Osteocyte (in vitro differentiated cells): ENCODE results near the gene ADAMTSL2. TPM values are rescaled to one million over a fixed set of nuclear protein-coding genes. Genes with fewer than 3 reads are reported as not detected.

Source experiments
- DNase-seq: peaks from one replicate; pipeline ENCODE4 v3.0.0; 2021; ENCODE audit warnings: mixed read lengths; ENCODE audit not compliant: unreplicated experiment; ENCODE audit errors: extremely low spot score
- H3K27ac Mint-ChIP-seq: one replicate; pipeline ENCODE4 v1.8.0; 2021; ENCODE audit warnings: mild to moderate bottlenecking, mixed read lengths; ENCODE audit not compliant: unreplicated experiment
- H3K27me3 Mint-ChIP-seq: one replicate; pipeline ENCODE4 v1.8.0; 2021; ENCODE audit warnings: mixed read lengths; ENCODE audit not compliant: unreplicated experiment
- H3K36me3 Mint-ChIP-seq: one replicate; pipeline ENCODE4 v1.8.0; 2021; ENCODE audit warnings: mixed read lengths; ENCODE audit not compliant: unreplicated experiment
- H3K4me1 Mint-ChIP-seq: one replicate; pipeline ENCODE4 v1.8.0; 2021; ENCODE audit warnings: mixed read lengths; ENCODE audit not compliant: unreplicated experiment
- H3K4me3 Mint-ChIP-seq: one replicate; pipeline ENCODE4 v1.8.0; 2021; ENCODE audit warnings: mild to moderate bottlenecking, moderate library complexity, mixed read lengths; ENCODE audit not compliant: unreplicated experiment
- H3K9me3 Mint-ChIP-seq: one replicate; pipeline ENCODE4 v1.8.0; 2021; ENCODE audit warnings: mixed read lengths; ENCODE audit not compliant: unreplicated experiment
- total RNA-seq: library from RNA; stranded (reverse); gene quantifications from 2 replicates; pipeline ENCODE4 v1.2.1, GENCODE V29; 2021
- TF ChIP-seq, protein P1 (sequence below): fragments of 200-600 bp; sonication (generic); IDR thresholded peaks from 2 replicates; pipeline ENCODE4 v1.5.0; 2021; ENCODE audit warnings: antibody characterized with exemption, mild to moderate bottlenecking, moderate library complexity

ADAMTSL2 gene
- total RNA-seq, 1 donor from 2014 or later, result 0.11 TPM

DNA sequence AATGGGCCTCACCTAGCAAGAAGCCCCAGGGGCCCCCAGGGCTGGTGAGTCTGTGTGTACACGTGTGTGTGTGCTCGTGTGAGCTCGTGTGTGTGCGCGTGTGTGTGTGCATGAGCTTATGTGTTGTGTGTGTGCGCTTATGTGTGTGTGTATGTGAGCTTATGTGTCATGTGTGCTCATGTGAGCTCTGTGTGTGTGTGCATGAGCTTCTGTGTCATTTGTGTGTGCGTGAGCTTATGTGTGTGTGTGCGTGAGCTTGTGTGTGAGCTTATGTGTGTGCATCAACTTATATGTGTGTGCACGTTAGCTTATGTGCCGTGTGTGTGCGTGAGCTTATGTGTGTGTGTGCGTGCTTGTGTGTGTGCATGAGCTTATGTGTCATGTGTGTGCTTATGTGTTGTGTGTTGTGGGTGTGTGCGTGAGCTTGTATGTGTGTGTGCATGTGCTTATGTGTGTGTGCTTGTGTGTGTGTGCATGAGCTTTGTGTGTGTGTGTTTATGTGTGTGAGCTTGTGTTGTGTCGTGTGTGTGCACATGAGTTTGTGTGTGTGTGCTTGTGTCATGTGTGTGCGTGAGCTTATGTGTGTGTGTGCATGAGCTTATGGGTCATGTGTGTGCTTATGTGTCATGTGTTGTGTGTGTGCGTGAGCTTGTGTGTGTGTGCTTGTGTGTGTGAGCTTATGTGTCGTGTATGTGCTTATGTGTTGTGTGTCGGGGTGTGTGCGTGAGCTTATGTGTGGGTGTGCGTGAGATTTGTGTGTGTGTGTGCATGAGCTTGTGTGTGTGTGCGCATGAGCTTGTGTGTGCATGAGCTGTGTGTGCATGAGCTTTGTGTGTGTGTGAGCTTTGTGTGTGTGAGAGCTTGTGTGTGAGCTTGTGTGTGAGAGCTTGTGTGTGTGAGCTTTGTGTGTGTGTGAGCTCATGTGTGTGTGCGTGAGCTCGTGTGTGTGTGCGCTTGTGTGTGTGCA lies 38.9 kb upstream of the ADAMTSL2 start:
- no peak overlapping the region for H3K4me3 Mint-ChIP-seq
- TF ChIP-seq, protein P1, sequence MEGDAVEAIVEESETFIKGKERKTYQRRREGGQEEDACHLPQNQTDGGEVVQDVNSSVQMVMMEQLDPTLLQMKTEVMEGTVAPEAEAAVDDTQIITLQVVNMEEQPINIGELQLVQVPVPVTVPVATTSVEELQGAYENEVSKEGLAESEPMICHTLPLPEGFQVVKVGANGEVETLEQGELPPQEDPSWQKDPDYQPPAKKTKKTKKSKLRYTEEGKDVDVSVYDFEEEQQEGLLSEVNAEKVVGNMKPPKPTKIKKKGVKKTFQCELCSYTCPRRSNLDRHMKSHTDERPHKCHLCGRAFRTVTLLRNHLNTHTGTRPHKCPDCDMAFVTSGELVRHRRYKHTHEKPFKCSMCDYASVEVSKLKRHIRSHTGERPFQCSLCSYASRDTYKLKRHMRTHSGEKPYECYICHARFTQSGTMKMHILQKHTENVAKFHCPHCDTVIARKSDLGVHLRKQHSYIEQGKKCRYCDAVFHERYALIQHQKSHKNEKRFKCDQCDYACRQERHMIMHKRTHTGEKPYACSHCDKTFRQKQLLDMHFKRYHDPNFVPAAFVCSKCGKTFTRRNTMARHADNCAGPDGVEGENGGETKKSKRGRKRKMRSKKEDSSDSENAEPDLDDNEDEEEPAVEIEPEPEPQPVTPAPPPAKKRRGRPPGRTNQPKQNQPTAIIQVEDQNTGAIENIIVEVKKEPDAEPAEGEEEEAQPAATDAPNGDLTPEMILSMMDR, result no peak
- peaks cover 29% of the 10 kb centered on the region for H3K4me1 Mint-ChIP-seq
- no peak overlapping the region for H3K27ac Mint-ChIP-seq
- H3K9me3 Mint-ChIP-seq, result no peaks in the 10 kb centered on the region
- no peaks in the 10 kb centered on the region for H3K36me3 Mint-ChIP-seq
- peaks cover 23% of the 10 kb centered on the region for H3K27me3 Mint-ChIP-seq
- DNase-seq, result no peak

DNA sequence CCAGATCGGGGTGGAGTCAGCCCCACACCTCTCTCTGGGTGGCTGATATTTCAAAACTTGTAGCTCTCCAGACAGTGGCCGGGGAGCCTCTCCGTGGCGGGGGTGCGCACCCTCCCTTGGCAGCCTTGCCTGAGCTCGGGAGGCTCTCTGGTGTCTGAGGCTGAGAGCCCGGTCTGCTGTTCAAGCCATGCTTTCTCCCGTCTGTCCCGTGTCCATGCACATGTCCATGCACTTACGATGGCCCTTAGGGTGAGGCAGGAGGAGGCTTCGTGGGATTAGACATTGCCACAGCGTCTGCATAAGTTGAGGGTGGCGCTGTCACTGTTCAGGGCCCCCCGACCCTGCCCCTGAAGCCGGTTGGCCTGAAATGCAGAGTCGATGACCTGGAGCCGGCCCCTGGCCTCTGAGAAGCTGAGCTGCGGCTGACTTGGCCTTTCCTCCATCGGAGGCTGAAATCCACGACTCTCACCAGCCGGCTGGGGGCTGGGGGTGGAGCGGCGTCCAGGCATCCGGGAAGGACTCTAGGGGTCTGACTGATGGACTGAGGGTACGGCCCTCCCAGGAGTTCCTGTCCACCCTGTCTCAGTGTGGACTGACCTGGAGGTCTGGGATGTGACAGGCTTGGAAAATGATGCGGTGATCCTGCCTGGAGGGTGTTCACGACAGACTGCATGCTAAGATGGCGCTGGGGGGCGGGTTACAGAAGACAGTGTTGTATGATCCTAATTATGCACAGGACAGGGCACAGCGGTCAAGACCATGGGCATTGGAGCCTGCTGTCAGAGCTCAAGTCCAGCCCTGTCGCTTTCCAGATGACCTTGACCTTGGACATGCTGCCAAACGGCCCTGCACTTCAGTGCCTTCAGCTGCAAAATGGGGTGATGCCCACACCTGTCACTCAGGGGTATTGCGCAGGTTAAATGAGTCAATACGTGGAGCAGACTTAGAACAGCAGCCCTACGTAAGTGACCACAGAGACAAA lies 37.4 kb upstream of the ADAMTSL2 start:
- peaks cover 19% of the 10 kb centered on the region for H3K4me1 Mint-ChIP-seq
- H3K36me3 Mint-ChIP-seq, result no peaks in the 10 kb centered on the region
- no peak overlapping the region for H3K4me3 Mint-ChIP-seq
- no peak overlapping the region for H3K27ac Mint-ChIP-seq
- H3K27me3 Mint-ChIP-seq, result peaks cover 31% of the 10 kb centered on the region
- TF ChIP-seq, protein P1, result no peak
- peaks cover 11% of the 10 kb centered on the region for H3K9me3 Mint-ChIP-seq
- no peak for DNase-seq

DNA sequence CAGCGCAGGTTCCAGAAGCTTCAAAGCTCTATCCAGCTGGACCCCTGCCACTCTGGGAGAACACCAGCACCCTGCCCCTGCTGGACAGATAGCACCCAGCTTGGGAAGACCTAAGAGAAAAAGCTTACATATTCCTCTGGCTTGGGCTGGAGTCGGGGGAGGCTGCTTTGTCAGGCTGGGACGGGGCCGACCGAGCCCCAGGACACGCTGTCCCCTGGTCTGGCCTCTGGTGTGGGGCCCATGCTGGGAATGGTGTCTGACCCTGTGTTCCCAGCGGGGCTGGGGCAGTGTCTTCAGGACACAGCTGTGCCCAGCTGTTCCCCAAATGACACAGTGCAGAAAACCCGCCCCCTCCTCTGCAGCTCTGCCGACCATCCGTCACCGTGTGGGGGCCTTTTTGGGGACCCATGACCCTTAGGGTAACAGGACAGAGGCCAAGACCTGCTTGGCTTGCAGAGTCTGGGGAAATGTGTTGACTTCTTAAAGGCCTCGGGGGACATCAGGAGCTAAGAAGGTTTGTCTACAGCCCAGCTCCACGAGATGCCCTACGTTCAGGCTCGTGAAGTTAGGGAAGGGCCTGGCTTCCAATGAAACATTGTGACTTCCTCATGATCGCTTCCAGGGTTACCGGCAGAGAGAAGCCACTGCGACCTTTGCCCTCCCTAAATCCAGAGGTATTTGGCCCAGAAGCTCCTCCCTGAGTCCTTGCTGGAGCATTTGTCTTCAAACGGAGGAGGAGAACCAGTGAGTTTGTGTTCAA lies 35.2 kb upstream of the ADAMTSL2 start:
- Mint-ChIP-seq H3K9me3 (peaks cover 17% of the 10 kb centered on the region), H3K4me1 (peaks cover 2% of the 10 kb centered on the region), H3K36me3 (peaks cover 4% of the 10 kb centered on the region), H3K27me3 (peaks cover 44% of the 10 kb centered on the region), H3K4me3 (no peak overlapping the region), H3K27ac (no peak overlapping the region)
- DNase-seq, result no peak
- TF ChIP-seq, protein P1, result no peak

DNA sequence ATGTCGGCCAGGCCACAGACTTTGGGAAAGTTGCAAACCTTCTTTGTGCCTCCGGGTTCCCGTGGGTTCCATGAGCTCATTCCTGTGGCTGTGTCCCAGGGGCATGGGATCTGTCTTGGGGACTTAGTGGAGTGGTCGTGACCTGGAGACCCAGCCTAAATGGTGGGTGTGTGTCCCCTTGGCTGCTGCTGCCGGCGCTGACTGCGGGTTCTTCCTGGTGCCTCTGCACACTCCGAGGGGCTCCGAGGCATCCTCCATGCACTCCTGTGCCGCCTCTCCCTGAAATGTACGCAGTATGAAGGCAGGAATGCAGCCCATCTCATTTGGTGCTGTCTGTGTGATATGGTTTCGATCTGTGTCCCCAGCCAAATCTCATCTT lies 34.6 kb upstream of the ADAMTSL2 start:
- DNase-seq, result no peak
- TF ChIP-seq, protein P1, result no peak
- H3K4me3 Mint-ChIP-seq, result no peak overlapping the region
- peaks cover 4% of the 10 kb centered on the region for H3K36me3 Mint-ChIP-seq
- H3K27me3 Mint-ChIP-seq, result peaks cover 44% of the 10 kb centered on the region
- H3K27ac Mint-ChIP-seq, result no peak overlapping the region
- peaks cover 2% of the 10 kb centered on the region for H3K4me1 Mint-ChIP-seq
- peaks cover 17% of the 10 kb centered on the region for H3K9me3 Mint-ChIP-seq
